Measurements from ENCODE around the gene TIMMDC1. TPM values are rescaled to one million over a fixed set of nuclear protein-coding genes. Genes with fewer than 3 reads are reported as not detected.

The TIMMDC1 gene, protein sequence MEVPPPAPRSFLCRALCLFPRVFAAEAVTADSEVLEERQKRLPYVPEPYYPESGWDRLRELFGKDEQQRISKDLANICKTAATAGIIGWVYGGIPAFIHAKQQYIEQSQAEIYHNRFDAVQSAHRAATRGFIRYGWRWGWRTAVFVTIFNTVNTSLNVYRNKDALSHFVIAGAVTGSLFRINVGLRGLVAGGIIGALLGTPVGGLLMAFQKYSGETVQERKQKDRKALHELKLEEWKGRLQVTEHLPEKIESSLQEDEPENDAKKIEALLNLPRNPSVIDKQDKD
- total RNA-seq (2021) (96.7 and 97.8 TPM in 2 replicates), Bru-seq, nascent RNA (percentile 84 among the genes with signal in this experiment), BruChase-seq, experiment 1, labeled RNA remaining after a 2-hour chase (percentile 84 among the genes with signal in this experiment), BruChase-seq, experiment 2, labeled RNA remaining after a 6-hour chase (percentile 79 among the genes with signal in this experiment)
- long read RNA-seq, transcript TIMMDC1-208 (7 exons, 2,394 nt) = major isoform, 64 of 83 reads
- long read RNA-seq, partial matches to known transcripts = 4 of 83 reads
- long read RNA-seq, other reads (novel, unspliced or antisense) = 13 of 83 reads

DNA sequence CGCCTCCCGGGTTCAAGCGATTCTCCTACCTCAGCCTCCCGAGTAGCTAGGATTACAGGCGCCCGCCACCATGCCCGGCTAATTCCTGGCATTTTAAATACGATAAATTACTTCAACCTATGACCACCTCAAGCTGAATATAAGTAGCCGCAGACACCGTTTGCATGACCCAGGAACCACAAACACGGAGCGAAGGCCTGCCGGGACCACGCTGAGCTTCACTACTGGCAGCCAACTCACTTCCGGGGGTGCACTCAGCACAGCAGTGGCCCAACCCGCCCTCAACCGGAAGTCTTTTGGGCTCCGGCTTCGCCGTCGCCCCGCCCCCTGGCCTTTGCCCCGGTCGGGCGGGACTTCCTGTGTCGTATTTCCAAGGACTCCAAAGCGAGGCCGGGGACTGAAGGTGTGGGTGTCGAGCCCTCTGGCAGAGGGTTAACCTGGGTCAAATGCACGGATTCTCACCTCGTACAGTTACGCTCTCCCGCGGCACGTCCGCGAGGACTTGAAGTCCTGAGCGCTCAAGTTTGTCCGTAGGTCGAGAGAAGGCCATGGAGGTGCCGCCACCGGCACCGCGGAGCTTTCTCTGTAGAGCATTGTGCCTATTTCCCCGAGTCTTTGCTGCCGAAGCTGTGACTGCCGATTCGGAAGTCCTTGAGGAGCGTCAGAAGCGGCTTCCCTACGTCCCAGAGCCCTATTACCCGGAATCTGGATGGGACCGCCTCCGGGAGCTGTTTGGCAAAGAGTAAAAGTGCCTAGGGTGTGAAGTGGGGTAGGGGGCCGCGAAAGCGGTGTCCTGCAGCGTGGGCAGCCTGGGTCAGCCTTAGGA lies at the start of gene TIMMDC1:
Gene TIMMDC1, plus strand, starts transcription at position 362 of the 826 bp plus-strand sequence. Its CDS starts 187 bp downstream, at position 549.
- peaks cover 11% of the 10 kb centered on the region for H3K4me1 ChIP-seq (ENCODE audit: insufficient read depth, low read length, poor library complexity, severe bottlenecking)
- H3K27me3 ChIP-seq (replicated peaks; ENCODE audit: insufficient read depth, low read depth, low read length, poor library complexity) = no peaks in the 10 kb centered on the region
- H3K4me3 ChIP-seq (ENCODE audit: low read depth, low read length, poor library complexity, severe bottlenecking) = peak within 1 kb of the TSS; percentile 92
- no peaks in the 10 kb centered on the region for H3K9me3 ChIP-seq (ENCODE audit: low read depth, low read length, poor library complexity, severe bottlenecking)
- peak; percentile 98 for DNase-seq (ENCODE audit: low spot score)
- BruUV-seq (replicated peaks) = TSS peak; percentile 73
- POLR2A ChIA-PET (ENCODE audit: low non-redundant PET) = no interaction called here
- intact Hi-C loops (cut with micrococcal nuclease; ENCODE audit: unreplicated experiment) = no loop called here
- H3K36me3 ChIP-seq (ENCODE audit: insufficient read depth, low read length, poor library complexity, severe bottlenecking) = no peaks in the 10 kb centered on the region
- CTCF ChIA-PET = no interaction called here
- H3K27ac ChIP-seq (ENCODE audit: low read depth, low read length, poor library complexity, severe bottlenecking) = peak within 1 kb of the TSS; percentile 95
- TF ChIP-seq CTCF (conservative IDR thresholded peaks at IDR 0.05; ENCODE audit: low read depth, low read length) (no peak), EZH2 (IDR thresholded peaks at IDR 0.05; ENCODE audit: borderline replicate concordance, low read depth, low read length, poor library complexity, severe bottlenecking) (no peak)

GRCh38 chr3:119453822-119454221 lies 44.5 kb upstream of the TIMMDC1 start:
- no peaks in the 10 kb centered on the region for H3K9me3 ChIP-seq (ENCODE audit: low read depth, low read length, poor library complexity, severe bottlenecking)
- intact Hi-C loops (cut with micrococcal nuclease; ENCODE audit: unreplicated experiment) = no loop called here
- DNase-seq (ENCODE audit: low spot score) = no peak
- peaks cover 89% of the 10 kb centered on the region for H3K36me3 ChIP-seq (ENCODE audit: insufficient read depth, low read length, poor library complexity, severe bottlenecking)
- no peak overlapping the region for H3K27ac ChIP-seq (ENCODE audit: low read depth, low read length, poor library complexity, severe bottlenecking)
- ChIA-PET POLR2A (ENCODE audit: low non-redundant PET) (no interaction called here), CTCF (no interaction called here)
- BruUV-seq (replicated peaks) = no TSS peak
- TF ChIP-seq EZH2 (IDR thresholded peaks at IDR 0.05; ENCODE audit: borderline replicate concordance, low read depth, low read length, poor library complexity, severe bottlenecking) (no peak), CTCF (conservative IDR thresholded peaks at IDR 0.05; ENCODE audit: low read depth, low read length) (no peak)
- H3K4me1 ChIP-seq (ENCODE audit: insufficient read depth, low read length, poor library complexity, severe bottlenecking) = no peaks in the 10 kb centered on the region
- no peak overlapping the region for H3K4me3 ChIP-seq (ENCODE audit: low read depth, low read length, poor library complexity, severe bottlenecking)
- H3K27me3 ChIP-seq (replicated peaks; ENCODE audit: insufficient read depth, low read depth, low read length, poor library complexity) = no peaks in the 10 kb centered on the region

DNA sequence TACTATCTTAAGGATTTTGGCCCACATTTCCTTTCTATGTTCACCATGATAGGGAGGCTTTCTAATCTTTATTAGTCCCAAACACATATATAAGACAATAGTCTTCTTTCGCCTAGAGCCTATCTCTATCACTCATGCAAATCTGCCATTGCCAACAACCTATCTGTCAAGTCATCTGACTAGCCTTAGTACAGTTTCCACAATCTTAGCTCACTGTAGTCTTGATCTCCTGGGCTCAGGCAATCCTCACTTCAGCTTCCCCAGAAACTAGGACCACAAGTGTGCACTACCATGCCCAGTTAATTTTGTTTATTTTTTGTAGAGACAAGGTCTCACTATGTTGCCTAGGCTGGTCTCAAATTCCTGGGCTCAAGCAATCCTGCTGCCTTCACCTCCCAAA lies 41.9 kb upstream of the TIMMDC1 start:
- no peak overlapping the region for H3K4me3 ChIP-seq (ENCODE audit: low read depth, low read length, poor library complexity, severe bottlenecking)
- TF ChIP-seq CTCF (conservative IDR thresholded peaks at IDR 0.05; ENCODE audit: low read depth, low read length) = no peak
- TF ChIP-seq EZH2 (IDR thresholded peaks at IDR 0.05; ENCODE audit: borderline replicate concordance, low read depth, low read length, poor library complexity, severe bottlenecking) = no peak
- no peaks in the 10 kb centered on the region for H3K27me3 ChIP-seq (replicated peaks; ENCODE audit: insufficient read depth, low read depth, low read length, poor library complexity)
- BruUV-seq (replicated peaks) = no TSS peak
- H3K27ac ChIP-seq (ENCODE audit: low read depth, low read length, poor library complexity, severe bottlenecking) = no peak overlapping the region
- no peaks in the 10 kb centered on the region for H3K9me3 ChIP-seq (ENCODE audit: low read depth, low read length, poor library complexity, severe bottlenecking)
- POLR2A ChIA-PET (ENCODE audit: low non-redundant PET) = no interaction called here
- H3K4me1 ChIP-seq (ENCODE audit: insufficient read depth, low read length, poor library complexity, severe bottlenecking) = no peaks in the 10 kb centered on the region
- DNase-seq (ENCODE audit: low spot score) = no peak
- intact Hi-C loops (cut with micrococcal nuclease; ENCODE audit: unreplicated experiment) = no loop called here
- H3K36me3 ChIP-seq (ENCODE audit: insufficient read depth, low read length, poor library complexity, severe bottlenecking) = peaks cover 93% of the 10 kb centered on the region
- CTCF ChIA-PET = no interaction called here

Data from A673 (cell line).